Activated T-cell treated with anti-CD3 and anti-CD28 coated beads for 1 hour (primary cell): ENCODE data around the gene TEX22.

ENCODE experiments used
- DNase-seq: peaks from one replicate; pipeline ENCODE4 v3.0.0-alpha.2; 2020; ENCODE audit warnings: low read depth

Gene TEX22

DNA sequence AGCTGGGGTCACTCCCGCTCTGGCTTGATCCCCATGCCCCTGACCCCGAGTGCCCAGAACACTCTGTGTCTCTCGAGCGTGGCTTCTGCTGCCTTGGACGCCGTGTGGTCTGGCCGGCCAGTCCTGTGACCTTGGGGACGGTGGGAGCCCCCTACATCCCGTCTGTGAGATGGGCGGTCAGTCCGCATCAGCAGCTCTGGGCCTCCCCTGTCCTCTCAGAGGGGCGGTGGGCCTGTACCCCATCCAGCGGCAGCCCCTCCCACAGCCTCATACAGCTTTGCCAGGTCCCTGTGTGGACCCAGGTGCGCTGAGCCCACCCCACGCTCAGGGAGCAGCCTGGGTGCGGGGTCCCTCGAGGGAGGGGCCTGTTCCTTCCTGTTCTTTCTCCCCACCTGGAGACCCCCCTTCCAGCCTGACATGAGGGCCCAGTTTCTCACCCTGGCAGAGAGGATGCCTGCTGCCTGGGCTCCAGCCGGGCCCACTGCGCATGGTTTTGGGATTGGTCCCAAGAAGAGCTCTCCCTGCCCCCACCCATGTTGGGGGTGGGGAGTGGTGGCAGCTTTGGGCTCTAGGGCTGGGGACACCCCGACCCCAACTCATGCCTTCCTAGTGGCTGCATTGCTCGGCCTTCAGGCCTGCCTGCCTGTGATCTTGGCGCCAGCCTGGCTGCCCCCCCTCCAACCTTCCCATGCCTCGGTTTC lies 22.8 kb downstream of the TEX22 start:
- no peak for DNase-seq

GRCh38 chr14:105421723-105422615 lies 23.6 kb downstream of the TEX22 start:
- no peak for DNase-seq

GRCh38 chr14:105422695-105423487 lies 24.6 kb downstream of the TEX22 start:
- no peak for DNase-seq

DNA sequence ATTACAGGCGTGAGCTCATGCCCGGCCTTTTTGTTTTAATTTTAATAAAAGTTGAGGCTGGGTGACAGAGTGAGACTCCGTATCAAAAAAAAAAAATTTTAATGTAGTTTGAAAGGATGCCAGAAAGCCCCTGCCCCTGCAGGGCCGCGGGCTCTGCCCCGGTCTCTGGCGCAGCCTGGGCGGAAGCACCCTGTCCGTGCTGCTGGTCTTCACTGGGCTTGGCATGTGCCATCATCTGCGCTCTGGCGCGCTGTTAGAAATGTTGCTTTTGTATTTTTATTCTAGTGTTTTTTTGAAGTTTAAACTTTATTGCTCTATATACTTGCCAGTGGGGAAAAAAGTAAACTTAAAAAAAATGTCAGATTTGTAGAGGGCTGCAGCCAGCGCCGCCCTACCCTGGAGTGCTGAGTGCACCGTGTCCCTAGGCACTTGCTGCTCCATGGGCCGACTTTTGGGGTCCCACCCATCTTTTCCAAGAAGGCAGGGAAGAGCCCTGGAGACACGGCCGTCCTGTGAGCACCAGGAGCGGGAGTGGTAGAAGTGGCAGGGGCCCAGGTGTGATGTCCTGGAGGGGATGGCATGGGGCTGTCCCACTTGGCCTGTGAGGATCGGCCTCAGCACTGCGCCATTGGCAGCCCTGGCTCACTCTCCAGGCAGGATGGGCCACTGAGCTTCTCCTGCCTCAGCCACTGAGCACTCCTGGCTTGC lies 25.3 kb downstream of the TEX22 start:
- DNase-seq, result no peak

GRCh38 chr14:105424861-105425260 lies 26.5 kb downstream of the TEX22 start:
- no peak for DNase-seq

DNA sequence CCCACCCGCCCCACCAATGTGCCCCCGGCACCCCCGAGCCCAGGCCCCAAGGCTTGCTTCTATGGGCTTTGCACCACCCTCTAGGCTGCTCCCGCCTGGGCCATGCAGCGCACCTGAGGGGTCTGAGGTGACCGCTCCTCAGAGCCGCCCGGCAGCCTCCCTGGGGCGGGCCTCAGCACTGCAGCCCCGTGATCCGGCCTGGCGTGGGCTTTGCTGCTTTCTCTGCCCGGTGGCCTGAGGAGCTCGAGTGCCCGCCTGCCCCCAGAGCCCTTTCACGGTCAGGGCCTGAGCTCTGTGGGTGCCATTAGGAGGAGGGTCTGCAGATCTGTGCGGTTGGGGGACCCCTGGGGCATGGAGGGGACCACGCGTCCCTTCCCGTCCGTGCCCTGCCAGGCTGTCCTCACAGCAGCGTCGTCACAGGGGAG lies 27.5 kb downstream of the TEX22 start:
- no peak for DNase-seq

- no peak for DNase-seq
Observed at GRCh38 chr14:105426416-105427130, 28.2 kb downstream of the TEX22 start.

DNA sequence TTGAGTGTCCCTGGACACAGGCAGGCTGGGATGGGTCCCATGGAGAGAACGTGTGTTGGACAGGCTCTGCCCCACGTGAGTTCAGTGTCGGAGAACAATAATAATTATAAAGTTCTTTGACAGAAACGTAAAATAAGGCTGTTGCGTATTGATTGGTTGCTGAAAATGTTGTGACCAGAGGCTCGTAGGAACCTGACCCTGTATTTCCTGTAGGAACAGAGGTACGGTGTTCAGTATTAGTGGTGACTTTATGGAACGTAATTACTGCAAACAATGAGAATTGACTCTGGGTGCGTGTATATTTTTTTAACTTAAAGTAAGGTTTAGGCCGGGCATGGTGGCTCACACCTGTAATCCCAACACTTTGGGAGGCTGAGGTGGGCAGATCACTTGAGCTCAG lies 29.1 kb downstream of the TEX22 start:
- no peak for DNase-seq

- DNase-seq, result no peak
Observed at GRCh38 chr14:105427936-105428485, 29.7 kb downstream of the TEX22 start.

DNA sequence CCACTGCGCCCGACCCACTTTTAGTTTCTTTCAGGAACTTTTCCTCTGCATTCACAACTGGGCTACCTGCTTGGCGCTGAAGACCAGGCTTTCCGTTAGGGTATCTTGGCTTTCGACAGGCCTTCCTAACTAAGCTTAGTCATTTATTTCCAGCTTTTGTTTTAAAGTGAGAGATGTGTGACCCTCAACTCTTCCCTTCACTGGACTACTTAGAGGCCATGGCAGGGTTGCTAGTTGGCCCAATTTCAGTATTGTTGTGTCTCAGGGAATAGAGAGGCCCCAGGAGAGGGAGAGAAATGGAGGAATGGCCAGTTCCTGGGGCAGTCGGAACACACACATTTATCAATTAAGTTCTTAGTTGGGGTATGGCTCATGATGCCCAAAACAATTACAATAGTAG lies 31.7 kb downstream of the TEX22 start:
- DNase-seq, result no peak

- DNase-seq, result no peak
Observed at GRCh38 chr14:105430565-105430964, 32.2 kb downstream of the TEX22 start.

GRCh38 chr14:105431256-105431655 lies 32.9 kb downstream of the TEX22 start:
- DNase-seq, result no peak

- DNase-seq, result no peak
Observed at GRCh38 chr14:105432657-105433056, 34.3 kb downstream of the TEX22 start.

DNA sequence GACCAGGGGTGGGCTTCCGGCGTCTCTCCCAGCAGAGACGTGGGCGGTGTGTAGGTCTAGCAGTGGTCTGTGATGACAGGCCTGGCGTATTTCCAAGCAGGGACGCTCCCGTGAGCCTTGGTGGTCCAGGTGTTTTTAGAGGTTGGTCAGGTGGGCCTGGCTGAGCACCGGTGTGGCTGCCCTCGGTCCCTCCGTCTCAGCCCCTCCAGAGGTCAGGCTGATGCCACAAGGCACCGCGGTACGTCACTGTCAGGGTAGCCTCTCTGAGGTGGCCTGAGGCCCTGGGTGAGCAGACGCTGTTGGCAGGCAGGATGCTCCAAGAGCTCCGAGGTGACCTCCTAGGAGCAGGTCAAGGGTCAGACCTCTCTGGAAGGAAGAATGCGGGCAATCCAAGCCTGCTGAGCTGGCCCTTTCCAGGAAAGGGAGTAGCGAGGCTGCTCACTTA lies 34.8 kb downstream of the TEX22 start:
- DNase-seq, result no peak

GRCh38 chr14:105436402-105436801 lies 38.1 kb downstream of the TEX22 start:
- no peak for DNase-seq

DNA sequence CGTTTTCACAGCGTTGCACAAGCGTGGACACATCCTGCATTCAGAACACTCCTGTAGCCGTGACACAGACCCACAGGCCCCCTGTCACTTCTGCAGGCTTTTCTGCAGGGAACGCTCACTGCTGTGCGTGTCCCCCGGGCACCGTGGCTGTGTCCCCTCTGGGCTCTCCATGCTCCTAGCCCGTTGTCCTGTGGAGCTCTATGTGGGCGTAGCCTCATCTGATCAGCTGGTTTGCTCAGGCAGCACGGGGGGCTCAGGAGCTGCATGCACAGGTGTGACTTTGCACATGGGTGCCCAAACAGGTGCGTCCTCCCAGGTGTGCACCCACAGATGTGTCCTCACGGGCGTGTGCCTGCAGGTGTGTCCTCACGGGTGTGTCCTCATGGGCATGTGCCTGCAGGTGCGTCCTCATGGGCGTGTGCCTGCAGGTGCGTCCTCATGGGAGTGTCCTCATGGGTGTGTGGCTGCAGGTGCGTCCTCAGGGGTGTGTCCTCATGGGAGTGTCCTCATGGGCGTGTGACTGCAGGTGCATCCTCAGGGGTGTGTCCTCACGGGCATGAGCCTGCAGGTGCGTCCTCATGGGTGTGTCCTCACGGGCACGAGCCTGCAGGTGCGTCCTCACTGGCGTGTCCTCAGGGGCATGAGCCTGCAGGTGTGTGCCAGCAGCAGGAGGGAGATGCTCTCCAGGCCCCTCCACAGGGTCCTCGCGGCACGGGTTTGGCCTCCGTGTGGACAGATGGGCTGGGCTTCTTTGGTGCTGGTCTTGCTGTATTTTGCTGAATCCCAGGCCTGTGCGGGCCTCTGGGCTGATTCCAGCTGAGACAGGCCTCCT lies 38.8 kb downstream of the TEX22 start:
- DNase-seq, result no peak

- DNase-seq, result no peak
Observed at GRCh38 chr14:105437723-105438500, 39.6 kb downstream of the TEX22 start.

DNA sequence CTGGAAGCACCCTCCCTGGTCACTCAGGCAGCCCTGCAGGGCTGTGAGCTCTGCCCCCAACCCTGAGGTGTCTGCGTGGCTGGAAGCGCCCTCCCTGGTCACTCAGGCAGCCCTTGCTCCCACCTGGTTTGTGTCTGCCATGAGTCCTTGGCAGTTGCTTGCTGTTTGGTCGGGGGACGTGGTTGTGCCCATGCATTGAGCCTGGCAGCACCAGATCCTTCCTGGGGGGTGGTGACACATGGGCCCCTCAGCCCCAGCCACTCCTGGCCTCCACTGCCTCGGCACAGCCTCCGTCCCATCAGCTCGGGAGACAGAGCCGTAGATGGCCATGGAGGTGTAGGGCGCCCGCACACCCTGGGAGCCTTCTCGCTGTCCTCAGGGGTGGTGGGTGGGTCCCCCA lies 40.8 kb downstream of the TEX22 start:
- no peak for DNase-seq
